Upper lobe of left lung (tissue), 6 donors: ENCODE measurements around the gene EN2. TPM values are rescaled to one million over a fixed set of nuclear protein-coding genes. Genes with fewer than 3 reads are reported as not detected.

ENCODE experiments used
- ATAC-seq, 2 donors: fragments of 200-7000 bp; cut with Tn5 transposase; one replicate each; pipeline ENCODE4 v1.9.1; 2022; ENCODE audit warnings: mild to moderate bottlenecking in 2 of 2, moderate library complexity in 2 of 2; ENCODE audit not compliant: low FRiP score in 2 of 2
- DNase-seq, 2 donors: peaks; one replicate each; pipeline ENCODE4 v3.0.0-alpha.2; 2019 to 2020
- H3K27ac ChIP-seq, 4 donors: fragments of 200-600 bp; sonication (generic); one replicate each; pipeline ENCODE4 v1.5.1; 2016 to 2019
- H3K27me3 ChIP-seq, 4 donors: fragments of 200-600 bp; sonication (generic); one replicate each; pipeline ENCODE4 v1.5.1; 2017 to 2019
- H3K36me3 ChIP-seq, 4 donors: fragments of 200-600 bp; sonication (generic); one replicate each; pipeline ENCODE4 v1.5.1; 2016 to 2019
- H3K4me1 ChIP-seq, 4 donors: fragments of 200-600 bp; sonication (generic); one replicate each; pipeline ENCODE4 v1.5.1; 2018 to 2019
- H3K4me3 ChIP-seq, 4 donors: fragments of 200-600 bp; sonication (generic); one replicate each; pipeline ENCODE4 v1.5.1; 2017 to 2019; ENCODE audit warnings: mild to moderate bottlenecking in 2 of 4, moderate library complexity in 1 of 4
- H3K9me3 ChIP-seq, 4 donors: fragments of 200-600 bp; sonication (generic); one replicate each; pipeline ENCODE4 v1.5.1; 2018 to 2019
- EP300 ChIP-seq, 4 donors: sonication (generic); formaldehyde crosslinking; IDR thresholded peaks; one replicate each; pipeline ENCODE4 v1.5.1; 2017; ENCODE audit warnings: antibody characterized with exemption in 4 of 4, control low read depth in 2 of 4
- POLR2A ChIP-seq, 4 donors: fragments of 450-650 bp; IDR thresholded peaks; one replicate each; pipeline ENCODE4 v1.5.1; 2016 to 2017; ENCODE audit warnings: antibody characterized with exemption in 4 of 4, mild to moderate bottlenecking in 2 of 4
- POLR2AphosphoS5 ChIP-seq, 2 donors: sonication (generic); formaldehyde crosslinking; IDR thresholded peaks; one replicate each; pipeline ENCODE4 v1.5.1; 2017; ENCODE audit warnings: antibody characterized with exemption in 2 of 2
- WGBS, 2 donors: methylation state at CpG; one replicate each; pipeline ENCODE4 v1.1.5; 2017 to 2018; 5-methylcytosine and 5-hydroxymethylcytosine counted together
- total RNA-seq, 6 donors: library from RNA; depleted of rRNA in 4 of 6; stranded (reverse); fragments of >200 nt in 4 of 6; gene quantifications; one replicate each; pipeline versions ENCODE4 v1.1.0 to v1.2.1, GENCODE V29; 2016 to 2021
- TF ChIP-seq, protein P1 (sequence below), 6 experiments: fragments of 450-650 bp in 4 of 6; fragments of 200-600 bp in 2 of 6; sonication (generic) in 2 of 6; IDR thresholded peaks; one replicate each; pipeline ENCODE4 v1.5.1; 2016 to 2019; ENCODE audit warnings: antibody characterized with exemption in 6 of 6
- donor health status: DM: no; HTN: no; CAD: no; lungs with moderate emphysema.
- donor health status: DM: no; HTN: yes; CAD: no; lungs with severe emphysema.

EN2 gene
- total RNA-seq, 6 donors from 2014 or later = not detected

DNA sequence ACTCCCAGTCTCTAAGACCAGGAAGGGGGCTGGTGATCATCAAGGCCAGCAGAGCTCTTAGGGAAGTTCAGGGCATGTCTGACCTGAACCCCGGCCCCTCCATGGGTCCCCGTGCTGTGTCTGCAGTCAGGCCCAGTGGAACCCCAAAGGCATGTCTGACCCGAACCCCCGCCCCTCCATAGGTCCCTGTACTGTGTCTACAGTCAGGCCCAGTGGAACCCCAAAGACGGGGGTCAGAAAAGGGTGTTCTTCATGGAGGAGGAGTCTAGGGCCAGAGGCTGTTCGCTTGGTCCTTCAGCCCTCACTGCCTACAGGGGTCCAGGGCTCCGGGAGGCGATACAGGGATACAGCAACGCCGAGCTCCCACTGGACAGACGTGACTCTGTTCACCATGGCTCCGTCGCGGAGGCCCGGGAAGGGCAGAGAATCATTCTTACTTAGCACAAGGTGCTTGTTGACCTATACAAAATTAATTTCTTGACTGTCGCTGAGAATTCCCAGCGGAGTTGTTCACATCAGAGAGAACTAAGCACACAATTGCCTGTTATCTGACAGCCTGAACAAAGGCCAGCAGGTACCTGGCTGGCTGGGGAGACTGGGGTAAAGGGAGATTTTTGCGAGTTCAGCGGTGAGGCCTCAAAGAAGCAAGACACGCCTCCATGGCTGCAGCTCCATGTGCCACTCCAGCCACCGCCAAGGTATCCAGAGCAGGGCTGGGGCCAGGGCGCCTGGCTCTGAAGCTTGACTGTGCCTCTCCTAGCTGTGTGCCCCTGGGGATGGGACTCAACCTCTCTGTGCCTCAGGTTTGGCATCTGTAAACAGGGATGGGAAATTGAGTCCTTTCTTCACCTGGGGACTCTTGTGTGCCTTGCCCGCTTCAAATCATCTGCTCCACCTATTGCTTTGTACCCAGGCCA, 26.8 kb downstream of the EN2 start:
- 84 to 86% methylated on average over 17 to 23 of the region's 23 CpGs for WGBS, 2 donors
- peaks cover 0 to 4% (median 1%) of the 10 kb centered on the region in 4 donors for H3K27me3 ChIP-seq

DNA sequence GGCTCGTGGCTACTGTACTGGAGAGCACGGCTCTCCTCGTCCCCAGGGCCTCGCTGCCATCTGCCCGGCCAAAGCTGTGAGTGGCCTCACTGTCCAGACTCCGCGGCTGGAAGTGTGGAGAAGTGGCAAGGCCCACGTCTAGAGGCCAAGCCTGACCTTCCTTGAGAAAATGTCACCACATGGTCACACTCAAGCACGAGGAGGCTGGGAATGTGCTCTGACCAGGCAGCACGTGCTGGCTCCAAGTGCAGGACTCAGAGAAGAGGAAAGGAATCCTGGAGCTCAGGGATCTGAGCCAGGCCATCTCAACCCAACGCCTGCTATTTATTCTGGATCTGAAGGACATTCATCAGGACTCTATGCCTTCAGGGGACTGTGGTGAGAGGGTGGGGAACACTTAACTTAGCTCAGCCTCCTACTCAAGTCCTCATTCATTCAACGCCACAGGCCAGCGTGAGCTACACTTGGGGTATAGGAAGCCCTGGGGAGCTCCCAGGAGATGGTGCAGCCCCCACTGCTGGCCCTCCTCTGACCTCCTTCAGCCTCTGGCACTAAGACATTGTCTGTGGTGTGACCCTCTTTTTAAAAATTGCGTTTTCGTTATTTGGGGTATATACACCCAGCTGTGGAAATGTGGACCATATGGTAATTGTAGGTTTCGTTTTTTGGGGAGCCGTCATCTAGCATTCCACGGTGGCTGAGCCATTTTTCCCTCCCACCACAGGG, 29.0 kb downstream of the EN2 start:
- Histone ChIP-seq H3K4me1 (peaks cover 10 to 15% (median 14%) of the 10 kb centered on the region in 4 donors), H3K9me3 (no peaks in the 10 kb centered on the region), H3K36me3 (no peaks in the 10 kb centered on the region), H3K27ac (no peak overlapping the region), H3K4me3 (no peak overlapping the region), H3K27me3 (peaks cover 0 to 21% (median 3%) of the 10 kb centered on the region in 4 donors)
- 79 to 82% methylated on average over 18 of the region's 18 CpGs for WGBS, 2 donors
- DNase-seq = peak in 1 of 2 donors; percentile 32
- ATAC-seq = no peak
- TF ChIP-seq EP300 (IDR thresholded peaks at IDR 0.05) = no peak
- TF ChIP-seq, protein P1, sequence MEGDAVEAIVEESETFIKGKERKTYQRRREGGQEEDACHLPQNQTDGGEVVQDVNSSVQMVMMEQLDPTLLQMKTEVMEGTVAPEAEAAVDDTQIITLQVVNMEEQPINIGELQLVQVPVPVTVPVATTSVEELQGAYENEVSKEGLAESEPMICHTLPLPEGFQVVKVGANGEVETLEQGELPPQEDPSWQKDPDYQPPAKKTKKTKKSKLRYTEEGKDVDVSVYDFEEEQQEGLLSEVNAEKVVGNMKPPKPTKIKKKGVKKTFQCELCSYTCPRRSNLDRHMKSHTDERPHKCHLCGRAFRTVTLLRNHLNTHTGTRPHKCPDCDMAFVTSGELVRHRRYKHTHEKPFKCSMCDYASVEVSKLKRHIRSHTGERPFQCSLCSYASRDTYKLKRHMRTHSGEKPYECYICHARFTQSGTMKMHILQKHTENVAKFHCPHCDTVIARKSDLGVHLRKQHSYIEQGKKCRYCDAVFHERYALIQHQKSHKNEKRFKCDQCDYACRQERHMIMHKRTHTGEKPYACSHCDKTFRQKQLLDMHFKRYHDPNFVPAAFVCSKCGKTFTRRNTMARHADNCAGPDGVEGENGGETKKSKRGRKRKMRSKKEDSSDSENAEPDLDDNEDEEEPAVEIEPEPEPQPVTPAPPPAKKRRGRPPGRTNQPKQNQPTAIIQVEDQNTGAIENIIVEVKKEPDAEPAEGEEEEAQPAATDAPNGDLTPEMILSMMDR (IDR thresholded peaks at IDR 0.05) = no peak
- TF ChIP-seq POLR2A (IDR thresholded peaks at IDR 0.05) = no peak
- no peak for TF ChIP-seq POLR2AphosphoS5 (IDR thresholded peaks at IDR 0.05)

More for the DNA sequence above, 26.8 kb downstream of the EN2 start:
- H3K4me3 ChIP-seq = no peak overlapping the region
- TF ChIP-seq POLR2A (IDR thresholded peaks at IDR 0.05) (no peak), POLR2AphosphoS5 (IDR thresholded peaks at IDR 0.05) (no peak)
- DNase-seq = peak in 1 of 2 donors; percentile 34
- no peaks in the 10 kb centered on the region for H3K4me1 ChIP-seq
- H3K36me3 ChIP-seq = no peaks in the 10 kb centered on the region
- no peak overlapping the region for H3K27ac ChIP-seq
- no peak for ATAC-seq
- H3K9me3 ChIP-seq = no peaks in the 10 kb centered on the region

DNA sequence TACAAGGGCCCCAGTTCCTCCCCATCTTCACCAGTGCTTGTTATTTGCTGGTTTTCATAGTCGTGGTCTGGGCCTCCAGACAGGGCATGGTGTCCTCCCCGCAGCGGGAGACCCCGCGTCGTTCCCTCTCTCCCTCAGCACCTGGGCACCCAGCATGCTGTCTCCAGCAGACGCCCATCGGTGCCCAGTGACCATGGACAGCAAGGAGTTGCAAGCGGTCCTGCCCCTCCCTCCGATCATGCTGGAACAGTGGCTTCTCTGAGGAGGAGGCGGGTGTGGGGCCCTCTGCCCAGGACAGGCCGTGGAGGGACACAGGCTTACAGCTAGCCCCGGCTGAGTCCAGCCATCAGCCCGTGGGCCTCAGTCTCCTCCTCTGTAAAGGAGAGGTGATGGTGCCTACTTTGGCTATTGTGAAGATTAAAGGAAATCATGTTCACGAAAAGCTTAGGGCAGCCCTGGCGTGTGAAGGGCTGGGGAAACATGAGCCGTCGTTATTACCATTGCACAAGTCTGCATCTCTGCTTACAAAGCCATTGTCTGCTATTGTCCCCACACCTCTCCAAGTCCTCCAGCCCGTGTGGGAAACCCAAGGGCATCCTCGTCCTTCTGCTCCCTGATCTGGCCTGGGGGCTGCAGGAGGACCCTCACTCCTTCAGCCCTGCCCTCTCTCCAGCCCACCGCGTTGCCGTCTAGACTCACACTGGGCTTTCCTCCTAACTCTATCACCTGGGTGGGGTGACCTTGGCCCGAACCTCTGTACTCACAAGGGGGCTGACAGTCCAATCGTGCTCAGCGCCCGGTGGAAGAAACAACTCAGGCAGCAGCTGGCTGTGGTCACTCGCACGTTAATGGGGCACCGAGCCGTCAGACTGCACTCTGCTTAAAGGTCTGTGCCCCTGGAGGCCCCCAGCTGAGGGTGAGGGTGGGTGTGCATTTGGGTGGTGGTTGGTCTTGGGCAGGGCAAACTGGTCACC, 29.9 kb downstream of the EN2 start:
- Histone ChIP-seq H3K27me3 (peaks cover 0 to 22% (median 3%) of the 10 kb centered on the region in 4 donors), H3K27ac (no peak overlapping the region), H3K36me3 (no peaks in the 10 kb centered on the region), H3K4me1 (peaks cover 10 to 15% (median 14%) of the 10 kb centered on the region in 4 donors), H3K9me3 (no peaks in the 10 kb centered on the region), H3K4me3 (no peak overlapping the region)
- WGBS, 2 donors = 77 to 85% methylated on average over 22 to 31 of the region's 31 CpGs
- peak in 1 of 2 donors; percentile 46 for DNase-seq
- no peak for TF ChIP-seq POLR2AphosphoS5 (IDR thresholded peaks at IDR 0.05)
- TF ChIP-seq EP300 (IDR thresholded peaks at IDR 0.05) = no peak
- TF ChIP-seq, protein P1 (IDR thresholded peaks at IDR 0.05) = no peak
- TF ChIP-seq POLR2A (IDR thresholded peaks at IDR 0.05) = no peak
- ATAC-seq = no peak

DNA sequence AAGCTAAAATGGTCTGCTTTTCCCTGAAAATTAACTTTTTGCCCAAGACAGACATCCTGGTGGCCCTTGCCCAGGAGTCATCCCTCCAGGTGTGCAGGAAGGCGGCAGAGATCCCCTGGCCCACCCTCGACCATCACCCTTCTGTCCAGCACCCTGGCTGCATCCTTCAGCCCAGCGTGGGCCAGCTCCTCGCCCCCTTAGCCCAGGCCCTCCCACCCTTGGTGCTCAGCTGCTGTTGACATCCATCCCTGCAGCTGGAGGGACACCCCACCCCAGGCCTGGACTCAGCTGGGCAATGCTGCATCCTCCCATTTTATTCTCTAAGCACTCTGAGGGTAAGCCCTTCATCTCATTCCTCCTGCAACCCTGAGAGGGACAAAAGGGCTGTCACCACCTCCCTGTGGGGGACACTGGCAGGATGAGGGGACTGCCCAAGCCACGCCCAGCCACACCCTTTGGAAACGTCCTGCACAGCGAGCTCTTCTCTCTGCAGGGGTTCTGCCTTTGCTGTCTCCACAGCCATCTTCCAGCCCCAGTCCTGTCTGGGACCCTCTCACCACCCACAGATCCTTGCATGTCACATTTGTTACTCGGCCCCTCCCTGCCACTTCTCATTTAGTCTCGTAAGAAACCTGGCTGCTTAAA, 30.7 kb downstream of the EN2 start:
- no peak overlapping the region for H3K27ac ChIP-seq
- 62 to 71% methylated on average over 9 of the region's 9 CpGs for WGBS, 2 donors
- H3K27me3 ChIP-seq = peaks cover 0 to 22% (median 3%) of the 10 kb centered on the region in 4 donors
- no peaks in the 10 kb centered on the region for H3K36me3 ChIP-seq
- no peak overlapping the region for H3K4me3 ChIP-seq
- H3K4me1 ChIP-seq = peaks cover 10 to 15% (median 14%) of the 10 kb centered on the region in 4 donors
- H3K9me3 ChIP-seq = no peaks in the 10 kb centered on the region
- DNase-seq (peak in 1 of 2 donors; percentile 40), ATAC-seq (no peak)
- TF ChIP-seq EP300 (IDR thresholded peaks at IDR 0.05) (no peak), POLR2A (IDR thresholded peaks at IDR 0.05) (no peak), POLR2AphosphoS5 (IDR thresholded peaks at IDR 0.05) (no peak)
- TF ChIP-seq, protein P1 (IDR thresholded peaks at IDR 0.05) = no peak
